Muscle layer of duodenum (tissue), 2 donors: Measurements from ENCODE around the gene APP.
"Not testable (repeated sequence)": the region's sequence is repeated elsewhere in the genome, so short reads cannot be mapped to it uniquely, and the experiment has no call there.

Experiments
- H3K27ac ChIP-seq: one replicate; pipeline ENCODE4 v1.7.0; 2013; ENCODE audit warnings: mild to moderate bottlenecking, low read length
- H3K27me3 ChIP-seq: one replicate; pipeline ENCODE4 v1.7.0; 2013; ENCODE audit warnings: low read depth, mild to moderate bottlenecking, control low read depth, low read length
- H3K36me3 ChIP-seq, 2 donors: one replicate each; pipeline ENCODE4 v1.7.0; 2013; ENCODE audit warnings: low read length in 2 of 2, control low read depth in 1 of 2, mild to moderate bottlenecking in 1 of 2; ENCODE audit not compliant: insufficient read depth in 2 of 2, control insufficient read depth in 1 of 2
- H3K4me1 ChIP-seq, 2 donors: one replicate each; pipeline ENCODE4 v1.7.0; 2013; ENCODE audit warnings: low read length in 2 of 2, mild to moderate bottlenecking in 2 of 2, control low read depth in 1 of 2, moderate library complexity in 1 of 2; ENCODE audit not compliant: insufficient read depth in 2 of 2, control insufficient read depth in 1 of 2
- H3K4me3 ChIP-seq, 2 donors: one replicate each; pipeline ENCODE4 v1.7.0; 2013; ENCODE audit warnings: low read length in 2 of 2, low read depth in 1 of 2, mild to moderate bottlenecking in 1 of 2
- H3K9me3 ChIP-seq, 2 donors: one replicate each; pipeline ENCODE4 v1.7.0; 2013; ENCODE audit warnings: low read length in 2 of 2, control low read depth in 1 of 2, mild to moderate bottlenecking in 1 of 2; ENCODE audit not compliant: control insufficient read depth in 1 of 2
- donor health status: healthy.

Gene APP

GRCh38 chr21:26096494-26097371, 73.8 kb downstream of the APP start:
- Histone ChIP-seq H3K9me3 (no peaks in the 10 kb centered on the region), H3K36me3 (no peaks in the 10 kb centered on the region), H3K27me3 (no peaks in the 10 kb centered on the region), H3K27ac (no peak overlapping the region), H3K4me1 (peaks cover 0 to 8% of the 10 kb centered on the region in 2 donors), H3K4me3 (no peak overlapping the region)

DNA sequence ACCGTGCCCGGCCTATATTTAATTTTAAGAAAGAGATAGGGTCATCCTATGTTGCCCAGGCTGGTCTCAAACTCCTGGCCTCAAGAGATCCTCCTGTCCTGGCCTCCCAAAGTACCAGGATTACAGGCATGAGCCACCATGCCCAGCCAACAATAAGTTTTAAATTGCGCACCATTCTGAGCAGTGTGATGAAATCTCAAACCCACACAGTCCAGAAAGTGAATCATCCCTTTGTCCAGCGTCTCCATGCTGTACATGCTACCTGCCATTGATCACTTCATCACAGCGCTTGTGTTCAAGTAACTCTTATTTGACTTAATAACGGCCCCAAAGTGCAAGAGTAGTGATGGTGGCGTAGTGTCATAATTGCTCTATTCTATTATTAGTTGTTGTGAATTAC, 75.4 kb downstream of the APP start:
- Histone ChIP-seq H3K4me1 (peaks cover 0 to 8% of the 10 kb centered on the region in 2 donors), H3K4me3 (no peak overlapping the region), H3K27ac (no peak overlapping the region), H3K9me3 (no peaks in the 10 kb centered on the region), H3K27me3 (no peaks in the 10 kb centered on the region), H3K36me3 (no peaks in the 10 kb centered on the region)

GRCh38 chr21:26093122-26093521, 77.4 kb downstream of the APP start:
- H3K36me3 ChIP-seq = peaks cover 4% of the 10 kb centered on the region in 2 donors
- no peaks in the 10 kb centered on the region for H3K9me3 ChIP-seq
- H3K4me3 ChIP-seq = no peak overlapping the region
- H3K27ac ChIP-seq = no peak overlapping the region
- H3K4me1 ChIP-seq = peaks cover 0 to 4% of the 10 kb centered on the region in 2 donors
- H3K27me3 ChIP-seq = no peaks in the 10 kb centered on the region

DNA sequence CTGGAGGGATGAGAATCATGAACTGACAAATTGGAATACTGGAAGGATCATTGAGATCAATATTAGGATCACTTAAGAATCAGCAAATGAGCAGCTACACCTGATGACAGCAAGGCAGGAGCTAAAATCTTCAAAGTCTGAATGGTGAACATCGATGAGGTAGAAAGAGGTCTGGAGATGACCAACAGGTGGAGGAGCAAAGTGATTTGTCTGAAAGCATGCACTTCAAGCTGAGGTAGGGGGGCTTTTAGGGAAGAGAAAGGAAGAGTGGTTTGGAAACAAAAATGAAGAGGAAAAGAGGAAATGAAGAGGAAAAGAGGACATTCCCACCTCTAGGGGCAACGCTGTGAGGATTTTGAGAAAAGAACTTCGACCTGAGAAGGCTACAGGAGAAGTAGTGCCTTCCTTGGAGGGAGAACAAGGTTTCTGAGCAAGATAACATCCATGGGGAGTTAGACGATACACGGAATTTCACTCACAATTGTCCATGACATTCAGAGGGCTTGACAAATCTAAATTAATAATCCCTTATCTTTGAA, 79.0 kb downstream of the APP start:
- no peaks in the 10 kb centered on the region for H3K27me3 ChIP-seq
- H3K9me3 ChIP-seq = no peaks in the 10 kb centered on the region
- H3K36me3 ChIP-seq = peaks cover 4% of the 10 kb centered on the region in 2 donors
- peaks cover 0 to 4% of the 10 kb centered on the region in 2 donors for H3K4me1 ChIP-seq
- no peak overlapping the region for H3K4me3 ChIP-seq
- H3K27ac ChIP-seq = no peak overlapping the region

GRCh38 chr21:26089730-26090129, 80.8 kb downstream of the APP start:
- Histone ChIP-seq H3K4me3 (no peak overlapping the region), H3K4me1 (no peaks in the 10 kb centered on the region), H3K27ac (no peak overlapping the region), H3K9me3 (no peaks in the 10 kb centered on the region), H3K36me3 (peaks cover 4% of the 10 kb centered on the region in 2 donors), H3K27me3 (no peaks in the 10 kb centered on the region)

- Histone ChIP-seq H3K9me3 (no peaks in the 10 kb centered on the region), H3K36me3 (peaks cover 4% of the 10 kb centered on the region in 2 donors), H3K27me3 (no peaks in the 10 kb centered on the region), H3K4me1 (no peaks in the 10 kb centered on the region), H3K27ac (no peak overlapping the region), H3K4me3 (no peak overlapping the region)
Measured at GRCh38 chr21:26087223-26087918, 83.2 kb downstream of the APP start.

GRCh38 chr21:26085882-26086281, 84.7 kb downstream of the APP start:
- Histone ChIP-seq H3K27me3 (no peaks in the 10 kb centered on the region), H3K4me3 (no peak overlapping the region), H3K9me3 (no peaks in the 10 kb centered on the region), H3K36me3 (peaks cover 4% of the 10 kb centered on the region in 2 donors), H3K4me1 (no peaks in the 10 kb centered on the region), H3K27ac (no peak overlapping the region)

GRCh38 chr21:26085127-26085526, 85.4 kb downstream of the APP start:
- Histone ChIP-seq H3K27me3 (no peaks in the 10 kb centered on the region), H3K4me1 (no peaks in the 10 kb centered on the region), H3K9me3 (no peaks in the 10 kb centered on the region), H3K36me3 (peaks cover 4% of the 10 kb centered on the region in 2 donors), H3K27ac (no peak overlapping the region), H3K4me3 (no peak overlapping the region)

- Histone ChIP-seq H3K9me3 (no peaks in the 10 kb centered on the region), H3K4me1 (no peaks in the 10 kb centered on the region), H3K36me3 (no peaks in the 10 kb centered on the region), H3K27me3 (no peaks in the 10 kb centered on the region), H3K4me3 (no peak overlapping the region), H3K27ac (no peak overlapping the region)
Measured at GRCh38 chr21:26082549-26082948, 88.0 kb downstream of the APP start.

DNA sequence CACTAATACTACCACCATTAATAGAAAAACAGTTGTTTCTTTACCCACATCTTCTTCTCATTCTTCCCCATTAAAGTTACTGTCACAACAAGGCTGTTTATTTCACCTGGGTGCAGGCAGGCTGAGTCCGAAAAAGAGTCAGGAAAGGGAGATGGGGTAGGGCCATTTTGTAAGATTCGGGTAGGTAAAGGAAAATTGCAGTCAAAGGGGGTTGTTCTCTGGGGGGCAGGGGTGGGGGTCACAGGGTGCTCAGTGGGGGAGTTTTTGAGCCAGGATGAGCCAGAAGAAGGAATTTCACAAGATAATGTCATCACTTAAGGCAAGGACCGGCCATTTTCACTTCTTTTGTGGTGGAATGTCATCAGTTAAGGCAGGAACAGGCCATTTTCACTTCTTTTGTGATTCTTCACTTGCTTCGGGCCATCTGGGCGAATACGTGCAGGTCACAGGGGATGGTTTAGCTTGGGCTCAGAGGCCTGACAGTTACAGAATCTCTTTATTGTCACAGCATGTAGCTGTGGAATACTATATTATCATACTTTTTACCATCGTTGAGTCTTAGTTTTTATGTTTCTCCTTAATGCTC, 89.3 kb downstream of the APP start:
- H3K4me3 ChIP-seq, H3K36me3 ChIP-seq, H3K4me1 ChIP-seq, H3K9me3 ChIP-seq, H3K27me3 ChIP-seq, H3K27ac ChIP-seq: not testable (repeated sequence)

- no peaks in the 10 kb centered on the region for H3K27me3 ChIP-seq
- no peak overlapping the region for H3K4me3 ChIP-seq
- no peaks in the 10 kb centered on the region for H3K9me3 ChIP-seq
- no peaks in the 10 kb centered on the region for H3K36me3 ChIP-seq
- H3K27ac ChIP-seq = no peak overlapping the region
- H3K4me1 ChIP-seq = no peaks in the 10 kb centered on the region
Measured at GRCh38 chr21:26080211-26080610, 90.4 kb downstream of the APP start.
